ENCODE data around the gene ABCG4.

DNA sequence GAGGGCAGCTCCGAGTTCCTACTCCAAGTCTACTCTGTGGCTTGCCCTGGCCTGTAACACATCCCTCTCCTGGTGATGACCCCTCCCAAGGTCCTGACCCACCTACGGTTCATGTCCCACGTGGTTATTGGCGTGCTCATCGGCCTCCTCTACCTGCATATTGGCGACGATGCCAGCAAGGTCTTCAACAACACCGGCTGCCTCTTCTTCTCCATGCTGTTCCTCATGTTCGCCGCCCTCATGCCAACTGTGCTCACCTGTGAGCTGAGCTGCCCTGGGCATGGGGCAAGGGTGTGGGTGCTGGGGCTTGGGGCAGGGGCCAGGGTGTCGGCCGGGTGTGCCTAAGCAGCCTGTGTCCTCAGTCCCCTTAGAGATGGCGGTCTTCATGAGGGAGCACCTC lies 9.6 kb downstream of the ABCG4 start:
- TF ChIP-seq, protein P1, sequence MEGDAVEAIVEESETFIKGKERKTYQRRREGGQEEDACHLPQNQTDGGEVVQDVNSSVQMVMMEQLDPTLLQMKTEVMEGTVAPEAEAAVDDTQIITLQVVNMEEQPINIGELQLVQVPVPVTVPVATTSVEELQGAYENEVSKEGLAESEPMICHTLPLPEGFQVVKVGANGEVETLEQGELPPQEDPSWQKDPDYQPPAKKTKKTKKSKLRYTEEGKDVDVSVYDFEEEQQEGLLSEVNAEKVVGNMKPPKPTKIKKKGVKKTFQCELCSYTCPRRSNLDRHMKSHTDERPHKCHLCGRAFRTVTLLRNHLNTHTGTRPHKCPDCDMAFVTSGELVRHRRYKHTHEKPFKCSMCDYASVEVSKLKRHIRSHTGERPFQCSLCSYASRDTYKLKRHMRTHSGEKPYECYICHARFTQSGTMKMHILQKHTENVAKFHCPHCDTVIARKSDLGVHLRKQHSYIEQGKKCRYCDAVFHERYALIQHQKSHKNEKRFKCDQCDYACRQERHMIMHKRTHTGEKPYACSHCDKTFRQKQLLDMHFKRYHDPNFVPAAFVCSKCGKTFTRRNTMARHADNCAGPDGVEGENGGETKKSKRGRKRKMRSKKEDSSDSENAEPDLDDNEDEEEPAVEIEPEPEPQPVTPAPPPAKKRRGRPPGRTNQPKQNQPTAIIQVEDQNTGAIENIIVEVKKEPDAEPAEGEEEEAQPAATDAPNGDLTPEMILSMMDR (IDR thresholded peaks at IDR 0.05) = no peak
- no peak for TF ChIP-seq POLR2A (IDR thresholded peaks at IDR 0.05)
